ENCODE results near the gene IFI44L.

DNA sequence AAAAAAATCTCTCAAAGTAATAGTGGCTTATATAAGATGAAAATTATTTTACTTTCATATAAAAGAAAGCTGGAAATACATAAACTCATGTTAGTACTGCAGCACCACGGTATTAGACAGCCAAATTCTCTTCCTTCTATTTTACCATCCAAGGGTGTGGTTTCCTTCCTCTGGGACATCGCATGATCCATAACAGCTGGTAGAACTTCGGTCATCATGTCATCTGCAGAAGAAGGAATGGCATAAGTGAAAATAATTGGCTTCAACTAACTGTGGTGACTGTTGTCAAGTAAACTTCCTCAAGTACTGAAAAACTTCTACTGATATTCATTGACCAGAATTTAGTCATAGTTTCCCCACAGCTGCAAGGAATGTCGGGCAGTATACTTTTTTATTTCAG is 28.3 kb upstream of the IFI44L start:
- TF ChIP-seq CTCF (IDR thresholded peaks at IDR 0.05; ENCODE audit: low read depth, low read length), result no peak
- TF ChIP-seq POLR2A (IDR thresholded peaks at IDR 0.05; ENCODE audit: extremely low read depth, insufficient read length), result no peak
- no peak for TF ChIP-seq MAX (IDR thresholded peaks at IDR 0.05; ENCODE audit: low read depth, low read length)
- no peak for TF ChIP-seq MYC (IDR thresholded peaks at IDR 0.05; ENCODE audit: low read depth, low read length)
